ENCODE measurements around the gene MPRIP.

GRCh38 chr17:17108451-17109049, 66.3 kb downstream of the MPRIP start:
- TF ChIP-seq CTCF (IDR thresholded peaks at IDR 0.05; ENCODE audit: poor library complexity) (no peak), EZH2phosphoT487 (IDR thresholded peaks at IDR 0.05; ENCODE audit: low read depth, severe bottlenecking, unreplicated experiment) (no peak), EZH2 (IDR thresholded peaks at IDR 0.05; ENCODE audit: borderline replicate concordance) (no peak)
